Measurements from ENCODE around the gene AKR1B1.

The AKR1B1 gene

DNA sequence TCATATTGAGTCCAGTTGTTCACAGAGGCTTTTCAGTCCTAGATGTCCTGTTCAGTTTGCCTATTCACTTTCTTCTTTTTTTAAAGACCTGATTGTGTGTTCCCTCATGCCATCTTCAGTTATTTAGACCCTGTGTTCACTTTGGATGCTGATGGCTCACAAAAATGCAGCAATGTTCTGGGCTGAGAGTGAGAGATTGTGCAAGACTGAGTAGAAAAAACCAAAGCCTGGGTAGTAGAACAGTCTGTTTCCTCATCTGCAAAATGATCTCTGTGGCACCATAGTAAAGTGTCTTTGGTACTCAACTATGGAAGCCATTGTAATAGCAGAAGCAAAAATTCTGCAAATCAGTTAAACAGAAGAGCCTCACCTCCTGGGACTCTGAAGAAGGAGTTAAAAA is 43.2 kb downstream of the AKR1B1 start:
- DNase-seq = no peak

DNA sequence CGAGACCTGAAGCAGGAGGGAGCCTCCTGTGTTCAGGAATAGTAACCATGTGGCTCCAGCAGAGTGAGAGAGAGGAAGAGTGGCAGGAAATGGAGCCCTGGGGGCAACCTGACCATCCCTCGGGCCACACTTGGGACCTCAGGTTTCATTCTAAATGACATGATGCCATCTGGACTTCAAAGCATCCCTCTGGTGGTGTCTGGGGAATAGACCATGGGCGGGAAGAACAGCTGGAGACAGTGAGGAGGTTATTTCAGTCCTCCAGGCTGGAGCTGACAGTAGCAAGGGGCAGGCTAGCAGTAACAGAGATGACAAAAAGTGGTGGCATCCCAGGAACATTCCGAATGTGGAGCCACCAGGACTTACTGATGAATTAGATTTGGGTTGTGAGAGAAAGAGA is 44.8 kb downstream of the AKR1B1 start:
- DNase-seq = no peak

DNA sequence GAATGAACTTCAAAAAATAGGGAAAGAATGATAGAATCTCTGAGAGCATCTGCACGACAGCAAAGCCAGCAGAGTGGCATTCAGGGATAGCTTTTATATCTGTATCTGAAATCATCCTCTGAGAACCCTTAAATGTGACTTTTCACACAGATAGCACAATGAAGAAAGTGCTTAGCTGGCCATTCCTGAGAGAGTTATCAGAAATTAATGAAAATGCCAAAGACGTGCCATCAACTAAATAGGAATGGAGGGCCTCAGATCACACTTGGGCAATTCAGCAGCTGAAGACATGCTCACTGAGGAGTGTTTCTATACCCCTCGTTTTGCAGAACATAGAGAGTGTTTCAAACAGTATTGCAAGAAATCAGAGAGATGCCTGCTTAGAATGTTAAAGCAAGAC is 51.6 kb downstream of the AKR1B1 start:
- no peak for DNase-seq

DNA sequence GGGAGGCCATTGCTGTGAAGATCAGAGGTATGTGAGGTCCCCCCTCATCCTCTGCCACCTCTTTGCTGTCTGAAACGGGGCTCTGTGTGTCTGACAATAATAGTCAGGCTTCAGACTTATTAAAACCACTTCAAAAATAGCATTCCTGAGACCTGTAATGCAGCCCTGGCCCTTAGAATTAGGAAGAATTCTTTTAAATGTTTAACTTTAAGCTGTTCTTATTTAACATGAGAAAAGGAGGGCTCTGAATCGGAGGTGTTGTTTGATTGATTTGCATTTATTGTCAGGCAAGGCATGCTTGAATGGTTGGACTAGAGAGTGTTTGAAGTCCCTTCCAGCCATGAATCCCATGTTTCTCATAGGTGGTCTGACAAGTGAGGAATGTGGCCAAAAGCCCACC is 52.5 kb downstream of the AKR1B1 start:
- no peak for DNase-seq

DNA sequence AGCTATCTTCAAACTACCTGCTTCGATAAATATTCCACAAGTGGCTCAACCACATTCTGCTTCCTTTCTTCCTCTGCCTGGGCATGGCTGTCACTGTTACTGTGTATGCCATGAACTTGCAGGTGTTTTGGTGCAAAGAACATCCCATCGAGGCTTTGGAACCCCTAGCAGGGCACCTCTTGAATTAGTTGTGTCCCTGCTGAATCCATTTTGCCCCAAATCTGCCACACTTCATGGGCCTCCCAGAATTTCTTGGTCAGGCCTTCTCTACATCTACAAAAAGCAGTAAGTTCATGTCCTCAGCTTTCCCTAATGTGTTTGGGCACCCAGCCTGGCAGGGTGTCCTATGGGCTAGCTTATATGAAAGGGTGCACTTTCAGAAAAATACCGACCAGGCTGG is 53.6 kb downstream of the AKR1B1 start:
- no peak for DNase-seq

DNA sequence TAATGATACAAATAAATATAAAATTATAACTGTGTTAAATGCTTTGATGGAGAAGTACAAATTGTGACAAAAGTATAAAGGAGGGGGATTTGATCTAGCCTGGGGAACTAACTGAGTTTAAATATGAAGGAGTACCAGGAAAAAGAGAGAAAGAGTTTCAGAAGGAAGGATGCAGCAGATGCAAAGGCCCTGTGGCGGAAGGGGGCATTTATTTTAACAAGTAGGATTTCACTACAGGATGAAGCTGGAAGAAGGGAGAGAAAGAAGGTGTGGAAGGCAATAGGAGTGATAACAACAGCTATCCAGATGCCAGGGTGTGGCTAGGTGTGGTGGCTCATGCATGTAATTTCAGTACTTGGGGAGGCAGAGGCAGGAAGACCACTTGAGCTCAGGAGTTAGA is 55.8 kb downstream of the AKR1B1 start:
- no peak for DNase-seq

DNA sequence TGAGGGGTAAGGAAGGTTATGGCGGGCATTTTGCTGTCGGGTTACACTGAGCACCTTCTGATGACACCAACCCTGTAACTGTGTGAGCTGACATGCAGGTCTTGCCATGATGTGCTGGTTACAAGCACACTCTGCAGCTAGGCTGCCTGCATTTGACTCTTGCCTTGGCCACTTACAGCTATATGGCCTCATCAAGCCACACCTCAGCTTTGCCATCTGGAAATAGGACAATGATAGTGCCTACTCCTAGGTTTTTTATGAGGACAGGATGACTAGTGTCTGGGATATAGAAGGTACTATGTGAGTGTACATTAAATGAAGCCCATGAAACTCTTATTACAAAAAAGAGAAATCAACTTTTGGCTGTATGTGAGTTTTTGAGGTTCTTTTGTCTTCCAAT is 58.0 kb downstream of the AKR1B1 start:
- DNase-seq = no peak

DNA sequence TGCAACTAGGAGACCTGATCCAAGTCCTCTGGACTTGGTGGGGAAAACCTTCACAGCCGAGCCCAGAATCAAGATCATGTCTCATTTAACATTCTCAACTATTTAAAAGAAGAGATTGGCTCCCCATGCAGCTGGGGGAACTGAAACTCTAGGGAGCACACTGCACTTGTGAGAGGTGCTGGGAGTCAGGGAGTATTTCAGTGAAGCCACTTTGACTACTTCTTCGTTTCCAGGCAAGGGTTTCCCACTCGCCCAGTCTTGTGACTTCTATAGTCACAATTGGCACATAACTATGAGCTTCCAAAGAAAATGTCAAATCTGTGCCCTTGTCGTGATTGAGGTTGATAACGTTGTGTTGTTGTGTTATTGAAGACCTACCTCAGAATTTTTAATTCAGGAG is 62.9 kb downstream of the AKR1B1 start:
- no peak for DNase-seq

DNA sequence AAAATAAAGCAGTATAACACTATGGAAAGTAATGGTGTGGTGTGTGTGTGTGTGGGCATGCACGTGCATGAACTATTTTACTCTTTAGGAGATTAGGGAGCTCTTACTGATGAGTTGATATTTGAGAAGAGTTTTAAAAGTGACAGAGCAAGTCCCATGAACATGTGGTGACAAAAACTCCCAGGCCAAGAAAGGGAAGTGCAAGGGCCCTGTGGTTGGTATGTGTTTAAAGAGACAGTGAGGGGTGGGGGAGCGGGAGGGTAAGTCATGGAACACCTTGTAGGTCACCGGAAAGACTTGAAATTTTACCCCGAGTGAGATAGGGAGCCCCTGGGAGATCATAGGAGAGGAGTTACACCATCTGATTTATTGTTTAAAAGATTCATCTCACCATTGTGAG is 63.3 kb downstream of the AKR1B1 start:
- DNase-seq = no peak

DNA sequence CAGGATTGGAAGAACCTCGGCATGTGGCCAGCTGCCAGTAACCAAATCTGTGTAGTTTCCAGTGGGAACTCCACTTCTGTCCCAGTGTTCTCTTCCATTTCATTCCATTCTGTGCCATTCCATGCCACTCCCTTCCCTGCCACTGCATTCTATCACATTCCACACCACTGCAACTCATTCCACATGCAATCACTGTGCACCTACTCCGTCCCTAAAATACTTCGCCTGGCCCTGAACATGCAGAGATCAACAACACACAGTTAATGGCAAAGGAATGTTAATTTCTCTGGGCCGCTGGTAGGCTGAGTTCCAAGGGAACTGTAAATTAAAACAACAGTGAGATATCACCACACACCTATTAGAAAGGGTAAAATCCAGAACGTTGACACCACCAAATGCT is 64.8 kb downstream of the AKR1B1 start:
- no peak for DNase-seq

Measured in fibroblast of skin of scalp (primary cell).